NCI-H460 (cell line): Measurements from ENCODE around the gene ZNF598. TPM values are rescaled to one million over a fixed set of nuclear protein-coding genes. Genes with fewer than 3 reads are reported as not detected.
"Not testable (repeated sequence)": the region's sequence is repeated elsewhere in the genome, so short reads cannot be mapped to it uniquely, and the experiment has no call there.

Source experiments
- DNase-seq: peaks from one replicate; pipeline ENCODE4 v3.0.0-alpha.2; 2016; ENCODE audit warnings: low read depth; ENCODE audit errors: extremely low read depth
- small RNA-seq, 2 experiments: library from RNA; depleted of rRNA; stranded (forward); fragments of <200 nt; gene quantifications; one replicate each; pipeline ENCODE3, GENCODE V24; 2014
- total RNA-seq: library from RNA; depleted of rRNA; stranded (reverse); fragments of >200 nt; shearing (Covaris generic); gene quantifications from 2 replicates; pipeline ENCODE4 v1.2.3, GENCODE V29; 2014; rRNA removed

Gene ZNF598
- total RNA-seq, 1 experiment from 2014 or later = 37.1 TPM

DNA sequence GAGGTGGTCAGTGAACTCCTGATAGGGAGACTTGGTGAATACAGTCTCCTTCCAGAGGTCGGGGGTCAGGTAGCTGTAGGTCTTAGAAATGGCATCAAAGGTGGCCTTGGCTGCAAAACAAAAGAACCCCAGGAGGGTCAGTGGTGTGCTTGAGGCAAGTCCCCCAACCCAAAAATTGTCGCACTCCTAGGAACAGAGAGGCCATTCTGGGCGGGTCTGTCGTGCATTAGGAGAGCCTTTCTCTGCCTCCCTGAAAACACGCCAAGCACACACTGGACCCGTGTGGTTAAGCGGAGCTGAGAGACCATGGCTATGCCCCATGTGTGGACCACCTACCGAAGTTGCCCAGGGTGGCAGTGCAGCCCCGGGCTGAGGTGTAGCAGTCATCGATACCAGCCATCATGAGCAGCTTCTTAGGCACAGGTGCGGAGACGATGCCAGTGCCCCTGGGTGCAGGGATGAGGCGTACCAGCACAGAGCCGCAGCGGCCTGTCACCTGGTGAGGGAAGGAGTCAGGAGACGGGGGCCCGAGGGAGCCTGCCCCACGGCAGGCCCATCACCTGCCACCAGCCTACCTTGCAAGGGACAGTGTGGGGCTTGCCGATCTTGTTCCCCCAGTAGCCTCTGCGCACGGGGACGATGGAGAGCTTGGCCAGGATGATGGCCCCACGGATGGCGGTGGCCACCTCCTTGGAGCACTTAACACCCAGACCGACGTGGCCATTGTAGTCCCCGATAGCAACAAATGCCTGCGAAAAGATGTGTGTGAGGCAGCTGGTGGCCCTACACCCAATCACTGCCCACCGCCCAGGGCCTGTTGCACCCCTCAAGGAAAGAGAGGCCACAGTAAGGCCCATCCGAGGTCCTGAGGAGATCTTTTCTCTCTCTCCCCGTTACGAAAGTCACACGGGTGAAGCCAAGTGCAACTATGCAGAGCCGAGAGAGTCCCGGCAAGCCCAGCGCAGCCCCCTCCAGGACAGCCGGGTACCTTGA is 47.2 kb downstream of the ZNF598 start:
- not testable (repeated sequence) for DNase-seq

DNA sequence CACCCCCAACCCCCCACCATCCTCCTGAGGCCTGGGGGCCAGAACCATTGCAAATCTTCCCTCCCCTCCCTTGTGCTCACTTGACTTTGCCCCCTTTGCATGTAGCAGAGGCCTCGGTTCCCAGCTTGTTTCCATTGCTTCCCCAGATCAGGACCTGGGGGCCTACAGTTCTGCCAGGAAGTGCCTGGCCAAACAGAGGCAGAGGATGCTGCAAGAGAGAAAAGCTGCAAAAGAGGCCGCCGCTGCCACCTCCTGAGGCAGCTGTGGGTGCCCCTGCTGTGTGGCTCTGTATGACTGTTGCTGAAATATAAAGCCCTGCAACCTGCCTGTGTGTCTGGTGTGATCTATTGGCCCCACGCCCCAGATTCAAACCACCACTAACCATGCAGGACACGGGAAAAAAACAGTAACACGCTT is 48.0 kb downstream of the ZNF598 start:
- DNase-seq = no peak

DNA sequence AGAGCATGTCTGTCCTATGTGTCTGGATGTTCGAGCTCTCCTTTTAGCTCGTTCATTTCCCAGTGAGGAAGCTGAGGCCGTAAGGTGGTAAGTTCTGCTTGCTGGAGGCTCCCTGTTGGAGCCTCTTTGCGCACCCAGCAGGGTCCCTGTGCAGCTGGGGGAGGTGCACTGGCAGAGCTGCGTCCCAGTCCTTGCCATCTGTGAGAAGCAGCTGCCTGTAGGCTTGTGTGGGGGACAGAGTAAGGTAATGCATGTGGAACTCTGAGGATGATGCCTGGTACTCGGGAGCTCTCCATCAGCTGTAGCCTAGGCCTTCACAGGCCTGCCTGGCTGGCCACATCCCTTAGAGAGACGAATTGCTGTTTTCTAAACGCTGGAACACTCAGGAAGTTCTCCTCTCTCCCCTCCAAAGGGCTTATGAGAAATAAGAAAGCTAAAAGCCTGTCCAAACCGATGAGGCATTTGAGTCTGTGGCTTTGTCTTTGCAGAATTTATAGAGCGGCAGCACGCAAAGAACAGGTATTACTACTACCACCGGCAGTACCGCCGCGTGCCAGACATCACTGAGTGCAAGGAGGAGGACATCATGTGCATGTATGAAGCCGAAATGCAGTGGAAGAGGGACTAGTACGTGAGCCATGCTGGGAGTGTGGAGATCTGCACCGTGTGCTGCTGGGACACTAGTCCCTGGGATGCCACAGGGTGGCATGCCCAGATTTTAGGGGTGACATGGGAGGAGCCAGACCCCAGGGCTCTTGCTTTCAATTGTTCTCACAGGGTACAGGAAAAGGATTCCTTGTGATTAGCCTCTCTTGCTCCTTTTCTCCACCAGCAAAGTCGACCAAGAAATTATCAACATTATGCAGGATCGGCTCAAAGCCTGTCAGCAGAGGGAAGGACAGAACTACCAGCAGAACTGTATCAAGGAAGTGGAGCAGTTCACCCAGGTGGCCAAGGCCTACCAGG is 48.7 kb downstream of the ZNF598 start:
- peak; percentile 55 for DNase-seq

DNA sequence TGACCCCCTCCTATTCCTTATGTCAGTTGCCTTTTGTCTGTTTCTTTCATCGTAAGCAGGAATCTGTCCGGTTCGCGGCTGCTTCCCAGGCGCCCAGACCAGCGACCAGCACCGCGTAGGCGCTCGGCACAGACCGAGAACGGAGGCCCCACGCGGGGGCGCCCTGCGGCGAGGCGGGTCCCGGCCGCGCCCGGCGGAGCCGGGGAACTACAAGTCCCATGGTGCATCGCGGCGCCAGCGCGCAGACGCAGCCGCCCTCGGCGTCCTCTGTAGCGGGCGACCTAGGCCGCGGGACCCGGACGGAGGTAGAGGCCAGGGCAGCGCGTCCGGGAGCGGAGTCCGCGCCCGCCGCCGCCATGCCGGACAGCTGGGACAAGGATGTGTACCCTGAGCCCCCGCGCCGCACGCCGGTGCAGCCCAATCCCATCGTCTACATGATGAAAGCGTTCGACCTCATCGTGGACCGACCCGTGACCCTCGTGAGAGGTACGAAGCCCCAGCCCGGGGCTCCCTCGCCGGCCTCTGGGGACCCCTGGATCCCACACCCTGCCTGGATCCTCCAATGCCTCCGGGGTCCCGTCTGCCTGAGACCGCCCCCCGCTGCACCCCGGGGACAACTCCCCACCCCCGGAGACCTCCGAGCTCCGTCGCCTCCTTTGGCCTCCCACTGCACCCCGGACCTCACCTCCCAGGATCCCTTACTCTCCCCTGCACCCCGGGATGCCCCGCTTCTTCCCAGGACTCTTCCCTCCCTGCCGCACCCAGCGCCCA is 50.2 kb downstream of the ZNF598 start, which contains the start of gene NDUFB10:
Gene NDUFB10, plus strand, starts transcription at position 270 of the 771 bp plus-strand sequence. Its CDS starts 87 bp downstream, at position 357.
- DNase-seq = peak; percentile 89

DNA sequence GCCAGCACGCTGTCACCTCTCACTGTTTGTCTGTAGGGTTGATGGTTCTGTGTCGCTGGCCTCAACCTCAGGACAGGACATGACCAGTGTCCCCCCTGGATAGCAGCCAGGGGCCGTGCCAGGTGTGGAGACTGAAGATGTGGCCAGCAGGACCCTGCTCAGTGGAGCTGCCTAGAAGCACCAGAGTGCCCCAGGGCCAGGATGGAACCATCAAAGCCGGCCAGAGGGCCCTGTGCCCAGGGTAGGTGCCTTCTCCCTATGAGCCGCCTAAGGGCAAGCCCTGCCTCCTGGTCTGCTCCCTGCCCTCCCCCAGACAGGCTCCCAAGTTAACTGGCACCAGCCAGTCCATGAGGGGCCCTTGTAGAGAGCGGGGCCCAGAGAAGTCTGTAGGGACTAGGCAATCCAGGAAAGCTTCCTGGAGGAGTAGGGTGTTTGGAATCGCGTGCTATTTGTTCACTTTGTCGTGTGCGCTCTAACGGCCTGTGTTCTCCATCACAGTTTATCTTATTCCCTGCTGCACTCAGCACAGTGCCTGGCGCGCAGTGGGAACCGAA is 50.8 kb downstream of the ZNF598 start:
- no peak for DNase-seq

DNA sequence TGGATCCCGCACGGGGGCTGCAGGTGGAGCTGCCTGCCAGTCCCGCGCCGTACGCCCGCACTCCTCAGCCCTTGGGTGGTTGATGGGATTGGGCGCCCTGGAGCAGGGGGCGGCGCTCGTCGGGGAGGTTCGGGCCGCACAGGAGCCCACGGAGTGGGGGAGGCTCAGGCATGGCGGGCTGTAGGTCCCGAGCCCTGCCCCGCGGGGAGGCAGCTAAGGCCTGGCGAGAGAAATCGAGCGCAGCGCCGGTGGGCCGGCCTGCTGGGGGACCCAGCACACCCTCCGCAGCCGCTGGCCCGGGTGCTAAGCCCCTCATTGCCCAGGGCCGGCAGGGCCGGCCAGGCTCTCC is 51.5 kb downstream of the ZNF598 start:
- DNase-seq = not testable (repeated sequence)

DNA sequence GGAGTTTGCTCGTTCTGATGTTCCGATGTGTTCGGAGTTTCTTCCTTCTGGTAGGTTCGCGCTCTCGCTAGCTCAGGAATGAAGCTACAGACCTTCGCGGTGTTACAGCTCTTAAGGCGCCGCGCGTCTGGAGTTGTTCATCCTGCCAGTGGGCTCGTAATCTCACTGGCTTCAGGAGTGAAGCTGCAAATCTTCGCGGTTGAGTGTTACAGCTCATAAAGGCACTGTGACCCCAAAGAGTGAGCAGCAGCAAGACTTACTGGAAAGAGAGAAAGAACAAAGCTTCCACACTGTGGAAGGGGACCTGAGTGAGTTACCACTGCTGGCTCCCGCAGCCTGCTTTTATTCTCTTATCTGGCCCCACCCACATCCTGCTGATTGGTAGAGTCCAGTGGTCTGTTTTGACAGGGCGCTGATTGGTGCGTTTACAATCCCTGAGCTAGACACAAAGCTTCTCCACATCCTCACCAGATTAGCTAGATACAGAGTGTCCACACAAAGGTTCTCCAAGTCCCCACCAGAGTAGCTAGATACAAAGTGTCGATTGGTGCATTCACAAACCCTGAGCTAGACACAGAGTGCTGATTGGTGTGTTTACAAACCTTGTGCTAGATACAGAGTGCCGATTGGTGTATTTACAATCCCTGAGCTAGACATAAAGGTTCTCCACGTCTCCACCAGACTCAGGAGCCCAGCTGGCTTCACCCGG is 52.0 kb downstream of the ZNF598 start:
- DNase-seq = not testable (repeated sequence)

DNA sequence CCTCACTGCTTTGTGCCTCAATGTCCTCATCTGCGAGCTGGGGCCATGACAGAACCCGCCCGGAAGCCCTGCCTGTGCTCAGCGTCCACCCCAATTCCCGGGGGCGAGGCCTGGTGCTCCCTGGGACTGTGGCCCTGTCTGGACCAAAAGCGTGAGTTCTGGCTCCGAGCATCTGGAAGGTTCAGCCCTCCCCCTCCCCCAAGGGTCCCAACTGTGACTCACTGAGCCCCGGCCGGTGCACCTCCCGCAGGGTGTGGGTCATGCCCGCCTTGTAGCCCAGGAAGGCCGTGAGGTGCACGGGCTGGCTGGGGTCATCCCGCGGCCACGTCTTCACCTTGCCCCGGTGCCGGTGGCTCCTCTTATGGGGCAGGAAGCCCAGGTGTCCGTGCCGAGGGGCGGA is 55.9 kb downstream of the ZNF598 start:
- DNase-seq = no peak

DNA sequence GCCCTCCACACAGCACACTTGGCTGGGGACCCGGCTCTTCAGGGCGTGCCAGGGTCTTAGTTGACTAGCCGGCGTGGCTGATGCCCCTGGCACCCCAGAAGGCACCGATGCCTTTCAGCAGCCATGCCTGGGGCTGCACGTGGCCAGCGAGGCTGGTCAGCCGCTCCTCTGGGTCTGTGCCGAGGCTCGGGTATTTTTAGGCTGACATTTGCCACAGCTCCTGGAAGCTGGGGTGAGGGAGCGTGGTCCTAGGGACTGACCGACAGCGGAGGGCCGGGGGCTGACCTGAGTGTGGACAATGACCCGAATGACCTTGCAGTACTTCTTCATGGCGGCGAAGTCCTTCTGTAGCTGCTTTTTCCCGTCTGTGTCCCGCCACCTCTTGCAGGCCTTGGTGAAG is 59.1 kb downstream of the ZNF598 start:
- DNase-seq = no peak

DNA sequence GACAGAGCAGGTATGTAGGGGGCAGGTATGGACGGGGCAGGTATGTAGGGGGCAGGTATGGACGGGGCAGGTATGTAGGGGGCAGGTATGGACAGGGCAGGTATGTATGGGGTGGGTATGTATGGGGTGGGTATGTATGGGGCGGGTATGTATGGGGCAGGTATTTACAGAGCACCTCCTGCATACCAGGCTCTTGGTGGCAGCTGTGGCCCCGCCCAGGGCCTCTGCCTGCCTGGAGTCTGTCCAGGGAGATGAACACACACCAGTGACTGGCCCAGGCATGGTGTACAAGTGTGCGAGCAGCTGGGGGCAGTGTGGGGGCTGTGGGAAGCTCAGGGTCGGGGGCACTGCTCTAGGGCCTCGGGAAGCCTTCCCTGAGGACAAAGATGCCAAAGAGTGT is 59.6 kb downstream of the ZNF598 start:
- DNase-seq = no peak

DNA sequence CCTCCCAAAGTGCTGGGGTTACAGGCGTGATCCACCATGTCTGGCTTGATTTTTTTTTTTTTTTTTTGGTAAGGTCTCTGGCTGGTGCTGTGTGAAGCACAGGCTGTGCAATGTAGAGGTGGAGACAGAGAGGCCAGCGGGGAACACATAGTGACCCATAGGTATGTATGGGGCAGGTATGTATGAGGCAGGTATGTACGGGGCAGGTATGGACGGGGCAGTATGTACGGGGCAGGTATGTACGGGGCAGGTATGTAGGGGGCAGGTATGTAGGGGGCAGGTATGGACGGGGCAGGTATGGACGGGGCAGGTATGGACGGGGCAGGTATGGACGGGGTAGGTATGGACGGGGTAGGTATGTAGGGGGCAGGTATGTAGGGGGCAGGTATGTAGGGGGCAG is 60.1 kb downstream of the ZNF598 start:
- no peak for DNase-seq

Small RNAs within 50 kb of the gene (small RNA-seq; reads per million reads assigned to genes)
- gene AC005363.2 = 0 reads per million in 2 experiments
- gene RN7SL219P = 0 to 0.12 reads per million in 2 experiments
- 0 reads per million in 2 experiments for gene SNORA10
- gene SNORA64 = 0 reads per million in 2 experiments

Other genes with a start within 250 kb of the ZNF598 start
- gene NME3, start 238.3 kb downstream of the ZNF598 start, total RNA-seq = 42.0 and 53.3 TPM in 2 replicates
- 6.0 and 6.9 TPM in 2 replicates for gene EME2, start 237.0 kb downstream of the ZNF598 start, total RNA-seq
- gene MRPS34, start 236.7 kb downstream of the ZNF598 start, total RNA-seq = 91.2 and 104 TPM in 2 replicates
- gene SPSB3, start 227.2 kb downstream of the ZNF598 start, total RNA-seq = 19.7 and 21.0 TPM in 2 replicates
- gene NUBP2, start 226.9 kb downstream of the ZNF598 start, total RNA-seq = 50.2 and 59.3 TPM in 2 replicates
- not detected in 2 replicates for gene IGFALS, start 216.1 kb downstream of the ZNF598 start, total RNA-seq
- 63.2 and 73.9 TPM in 2 replicates for gene HAGH, start 183.0 kb downstream of the ZNF598 start, total RNA-seq
- gene FAHD1, start 182.6 kb downstream of the ZNF598 start, total RNA-seq = 29.2 and 33.0 TPM in 2 replicates
- 0.97 and 2.5 TPM in 2 replicates for gene MEIOB, start 137.7 kb downstream of the ZNF598 start, total RNA-seq
- gene HS3ST6, start 91.4 kb downstream of the ZNF598 start, total RNA-seq = 0.97 and 1.2 TPM in 2 replicates
- gene MSRB1, start 66.6 kb downstream of the ZNF598 start, total RNA-seq = 5.8 and 7.4 TPM in 2 replicates
- not detected in 2 replicates for gene RPL3L, start 55.1 kb downstream of the ZNF598 start, total RNA-seq
- gene NDUFB10, start 50.3 kb downstream of the ZNF598 start, total RNA-seq = 206 and 240 TPM in 2 replicates
- gene RPS2, start 45.0 kb downstream of the ZNF598 start, total RNA-seq = 5,880 and 6,554 TPM in 2 replicates
- gene RNF151, start 43.0 kb downstream of the ZNF598 start, total RNA-seq = not detected in 2 replicates
- gene TBL3, start 37.8 kb downstream of the ZNF598 start, total RNA-seq = 32.0 and 34.1 TPM in 2 replicates
- gene NOXO1, start 28.4 kb downstream of the ZNF598 start, total RNA-seq = 0.84 TPM in 1 of 2 replicates, not detected in the other
- gene GFER, start 25.6 kb downstream of the ZNF598 start, total RNA-seq = 26.1 and 30.8 TPM in 2 replicates
- gene SYNGR3, start 19.9 kb downstream of the ZNF598 start, total RNA-seq = 4.0 and 4.5 TPM in 2 replicates
- gene NPW, start 10.0 kb upstream of the ZNF598 start, total RNA-seq = 3.4 and 4.8 TPM in 2 replicates
- gene NHERF2, start 17.1 kb upstream of the ZNF598 start, total RNA-seq = 11.1 and 13.3 TPM in 2 replicates
- gene NTHL1, start 38.0 kb upstream of the ZNF598 start, total RNA-seq = 18.0 and 20.2 TPM in 2 replicates
- gene TSC2, start 38.2 kb upstream of the ZNF598 start, total RNA-seq = 33.8 and 38.5 TPM in 2 replicates
- 98.8 and 119 TPM in 2 replicates for gene PKD1, start 126.1 kb upstream of the ZNF598 start, total RNA-seq
- 0.66 and 1.2 TPM in 2 replicates for gene RAB26, start 138.8 kb upstream of the ZNF598 start, total RNA-seq
- gene TRAF7, start 146.0 kb upstream of the ZNF598 start, total RNA-seq = 52.8 and 55.6 TPM in 2 replicates
- gene CASKIN1, start 186.8 kb upstream of the ZNF598 start, total RNA-seq = 0.50 and 1.5 TPM in 2 replicates
- 58.5 and 58.7 TPM in 2 replicates for gene MLST8, start 195.6 kb upstream of the ZNF598 start, total RNA-seq
- 2.1 and 2.9 TPM in 2 replicates for gene BRICD5, start 201.0 kb upstream of the ZNF598 start, total RNA-seq
- gene PGP, start 205.0 kb upstream of the ZNF598 start, total RNA-seq = 8.6 and 11.9 TPM in 2 replicates
- gene E4F1, start 213.8 kb upstream of the ZNF598 start, total RNA-seq = 18.6 and 21.7 TPM in 2 replicates
- 0.84 and 1.6 TPM in 2 replicates for gene DNASE1L2, start 226.6 kb upstream of the ZNF598 start, total RNA-seq
- 87.3 and 107 TPM in 2 replicates for gene ECI1, start 241.8 kb upstream of the ZNF598 start, total RNA-seq